ENCODE results near the gene REEP6. TPM values are rescaled to one million over a fixed set of nuclear protein-coding genes. Genes with fewer than 3 reads are reported as not detected.

REEP6 gene
- total and polyA plus RNA-seq, 2 of the 8 experiments (the other 6 are each of a cell fraction or from before 2014, with no cell fraction given) = 12.6 to 20.7 TPM

- no peak for TF ChIP-seq CTBP2 (IDR thresholded peaks at IDR 0.05; ENCODE audit: borderline replicate concordance, insufficient read depth, insufficient read length, low read length)
These were observed 43.0 kb upstream of the REEP6 start (continued) for GRCh38 chr19:1447944-1448343.

Measured in H1 (cell line).